Lower leg skin (tissue), 4 donors: ENCODE results near the gene AKAP8L. TPM values are rescaled to one million over a fixed set of nuclear protein-coding genes. Genes with fewer than 3 reads are reported as not detected.

Experiments used
- DNase-seq, 2 donors: peaks; one replicate each; pipeline ENCODE4 v3.0.0-alpha.2; 2019; ENCODE audit warnings: low spot score in 2 of 2
- H3K4me3 ChIP-seq: fragments of 200-600 bp; sonication (generic); 2 replicates; pipeline ENCODE4 v1.5.1; 2017; ENCODE audit warnings: mild to moderate bottlenecking, low read depth; ENCODE audit not compliant: poor library complexity, severe bottlenecking
- POLR2A ChIP-seq, 2 donors: fragments of 450-650 bp; IDR thresholded peaks; one replicate each; pipeline ENCODE4 v1.6.1; 2016 to 2017; ENCODE audit warnings: antibody characterized with exemption in 2 of 2, mild to moderate bottlenecking in 1 of 2, moderate library complexity in 1 of 2
- WGBS, 2 donors: methylation state at CpG; one replicate each; pipeline ENCODE4 v1.1.5; 2018; 5-methylcytosine and 5-hydroxymethylcytosine counted together
- intact Hi-C: fragments of 100-400 bp; cut with DNase I; formaldehyde crosslinking; loops from one replicate; pipeline ENCODE4 v1.15.0; 2023; ENCODE audit warnings: low total_unique reads
- total RNA-seq, 4 donors: library from RNA; depleted of rRNA; stranded (reverse); fragments of >200 nt; gene quantifications; one replicate each; pipeline ENCODE4 v1.1.0, GENCODE V29; 2016
- TF ChIP-seq, protein P1 (sequence below), 3 donors: fragments of 450-650 bp; IDR thresholded peaks; one replicate each; pipeline ENCODE4 v1.5.1; 2016; ENCODE audit warnings: antibody characterized with exemption in 3 of 3, mild to moderate bottlenecking in 3 of 3, moderate library complexity in 2 of 3

The AKAP8L gene, protein sequence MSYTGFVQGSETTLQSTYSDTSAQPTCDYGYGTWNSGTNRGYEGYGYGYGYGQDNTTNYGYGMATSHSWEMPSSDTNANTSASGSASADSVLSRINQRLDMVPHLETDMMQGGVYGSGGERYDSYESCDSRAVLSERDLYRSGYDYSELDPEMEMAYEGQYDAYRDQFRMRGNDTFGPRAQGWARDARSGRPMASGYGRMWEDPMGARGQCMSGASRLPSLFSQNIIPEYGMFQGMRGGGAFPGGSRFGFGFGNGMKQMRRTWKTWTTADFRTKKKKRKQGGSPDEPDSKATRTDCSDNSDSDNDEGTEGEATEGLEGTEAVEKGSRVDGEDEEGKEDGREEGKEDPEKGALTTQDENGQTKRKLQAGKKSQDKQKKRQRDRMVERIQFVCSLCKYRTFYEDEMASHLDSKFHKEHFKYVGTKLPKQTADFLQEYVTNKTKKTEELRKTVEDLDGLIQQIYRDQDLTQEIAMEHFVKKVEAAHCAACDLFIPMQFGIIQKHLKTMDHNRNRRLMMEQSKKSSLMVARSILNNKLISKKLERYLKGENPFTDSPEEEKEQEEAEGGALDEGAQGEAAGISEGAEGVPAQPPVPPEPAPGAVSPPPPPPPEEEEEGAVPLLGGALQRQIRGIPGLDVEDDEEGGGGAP
- total RNA-seq: 100 to 1,000 TPM in 2 of 4 donors, 10 to 100 TPM in 2; 82.4 to 141 (median 95.3) TPM

DNA sequence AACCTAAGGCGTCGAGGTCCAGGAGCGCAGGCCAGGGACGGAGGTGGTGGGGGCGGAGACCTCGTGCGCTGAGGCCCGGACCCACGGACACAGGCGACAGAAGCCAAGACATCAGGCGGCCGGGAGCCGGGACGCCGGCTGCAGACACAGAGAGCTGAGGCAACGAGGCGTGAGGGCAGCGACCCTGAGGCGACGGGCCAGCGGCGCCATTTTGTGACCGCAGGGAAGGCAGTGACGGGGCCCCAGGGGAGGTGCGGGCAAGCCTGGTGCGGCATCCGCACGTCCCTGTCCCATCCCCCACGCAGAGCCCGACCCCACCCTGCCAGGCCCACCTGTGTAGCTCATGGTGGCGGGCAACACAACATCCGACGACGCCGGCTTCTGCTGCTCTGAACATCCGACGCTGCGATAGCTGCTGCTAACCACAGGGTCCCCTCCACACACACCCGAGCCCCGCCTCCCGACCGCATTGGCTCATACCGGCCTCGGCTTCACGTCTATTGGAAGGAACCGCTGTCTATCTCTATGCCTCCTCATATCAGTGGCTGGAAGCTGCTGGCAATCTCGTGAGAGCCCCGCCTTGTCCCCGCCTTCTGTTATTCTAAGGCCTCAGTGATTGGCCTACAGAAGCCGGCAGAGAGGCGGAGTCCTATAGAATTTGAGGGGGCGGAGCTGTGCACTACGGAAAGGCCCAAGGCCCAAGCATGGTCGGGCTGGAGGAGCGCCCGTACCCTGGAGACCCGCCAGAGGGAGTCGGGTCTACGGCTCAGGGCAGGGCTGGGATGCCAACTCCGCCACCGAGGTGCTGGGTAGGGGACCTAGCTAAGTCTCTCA is at the start of gene AKAP8L:
AKAP8L (minus strand) TSS at position 410 of the 834 bp plus-strand sequence; CDS start at position 345, 65 bp downstream.
- intact Hi-C loops: no loop called here
- H3K4me3 ChIP-seq: peak within 1 kb of the TSS; percentile 49
- WGBS, 2 donors: 0 to 1% methylated on average over 45 to 60 of the region's 61 CpGs
- DNase-seq: peak; percentile 100
- TF ChIP-seq, protein P1, sequence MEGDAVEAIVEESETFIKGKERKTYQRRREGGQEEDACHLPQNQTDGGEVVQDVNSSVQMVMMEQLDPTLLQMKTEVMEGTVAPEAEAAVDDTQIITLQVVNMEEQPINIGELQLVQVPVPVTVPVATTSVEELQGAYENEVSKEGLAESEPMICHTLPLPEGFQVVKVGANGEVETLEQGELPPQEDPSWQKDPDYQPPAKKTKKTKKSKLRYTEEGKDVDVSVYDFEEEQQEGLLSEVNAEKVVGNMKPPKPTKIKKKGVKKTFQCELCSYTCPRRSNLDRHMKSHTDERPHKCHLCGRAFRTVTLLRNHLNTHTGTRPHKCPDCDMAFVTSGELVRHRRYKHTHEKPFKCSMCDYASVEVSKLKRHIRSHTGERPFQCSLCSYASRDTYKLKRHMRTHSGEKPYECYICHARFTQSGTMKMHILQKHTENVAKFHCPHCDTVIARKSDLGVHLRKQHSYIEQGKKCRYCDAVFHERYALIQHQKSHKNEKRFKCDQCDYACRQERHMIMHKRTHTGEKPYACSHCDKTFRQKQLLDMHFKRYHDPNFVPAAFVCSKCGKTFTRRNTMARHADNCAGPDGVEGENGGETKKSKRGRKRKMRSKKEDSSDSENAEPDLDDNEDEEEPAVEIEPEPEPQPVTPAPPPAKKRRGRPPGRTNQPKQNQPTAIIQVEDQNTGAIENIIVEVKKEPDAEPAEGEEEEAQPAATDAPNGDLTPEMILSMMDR (IDR thresholded peaks at IDR 0.05): peak in 1 of 3 donors; percentile 42
- TF ChIP-seq POLR2A (IDR thresholded peaks at IDR 0.05): no peak

DNA sequence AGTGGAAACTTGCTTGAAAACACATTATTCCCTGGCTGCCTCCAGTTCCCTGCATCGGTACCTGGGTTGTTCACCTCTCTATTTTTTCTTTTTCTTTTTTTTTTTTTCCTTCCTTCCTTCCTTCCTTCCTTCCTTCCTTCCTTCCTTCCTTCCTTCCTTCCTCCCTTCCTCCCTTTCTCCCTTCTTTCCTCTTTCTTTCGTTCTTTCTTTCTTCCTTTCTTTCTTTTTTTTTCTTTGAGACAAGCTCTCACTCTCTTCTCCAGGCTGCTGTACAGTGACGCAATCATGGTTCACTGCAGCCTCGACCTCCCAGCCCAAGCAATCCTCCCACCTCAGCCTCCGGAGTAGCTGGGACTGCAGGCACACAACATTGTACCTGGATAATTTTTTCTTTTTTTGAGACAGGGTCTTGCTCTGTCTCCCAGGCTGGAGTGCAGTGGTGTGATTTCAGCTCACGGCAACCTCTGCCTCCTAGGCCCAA is 49.0 kb upstream of the AKAP8L start:
- intact Hi-C loops: no loop called here
- no peak overlapping the region for H3K4me3 ChIP-seq
- no peak for DNase-seq
- no peak for TF ChIP-seq POLR2A (IDR thresholded peaks at IDR 0.05)
- TF ChIP-seq, protein P1 (IDR thresholded peaks at IDR 0.05): no peak
- whole genome bisulfite sequencing, 2 donors: 82 to 88% methylated on average over 6 of the region's 6 CpGs

- TF ChIP-seq POLR2A (IDR thresholded peaks at IDR 0.05): no peak
- TF ChIP-seq, protein P1 (IDR thresholded peaks at IDR 0.05): no peak
- no peak for DNase-seq
- 40 to 44% methylated on average over 8 of the region's 8 CpGs for WGBS, 2 donors
- intact Hi-C loops: no loop called here
- H3K4me3 ChIP-seq: no peak overlapping the region
Observed at GRCh38 chr19:15466851-15467733, 48.3 kb upstream of the AKAP8L start.

- WGBS, 2 donors: 35 to 39% methylated on average over 17 of the region's 17 CpGs
- H3K4me3 ChIP-seq: no peak within 1 kb of the TSS
- intact Hi-C loops: no loop called here
- DNase-seq: no peak
- no peak for TF ChIP-seq POLR2A (IDR thresholded peaks at IDR 0.05)
- TF ChIP-seq, protein P1 (IDR thresholded peaks at IDR 0.05): no peak
Observed at GRCh38 chr19:15464394-15465385, 45.9 kb upstream of the AKAP8L start, which contains the start of gene RASAL3. Gene RASAL3 (minus strand): TSS chr19:15464544. CDS start chr19:15464358, 186 bp downstream.
